H9 (cell line): ENCODE results near the gene RPL37A. TPM values are rescaled to one million over a fixed set of nuclear protein-coding genes. Genes with fewer than 3 reads are reported as not detected.

Source experiments
- DNase-seq: peaks from one replicate; pipeline ENCODE4 v3.0.0-alpha.2; 2017
- H2AFZ ChIP-seq: one replicate; pipeline ENCODE4 v1.6.1; 2013; ENCODE audit warnings: mild to moderate bottlenecking, low read length, control low read depth, moderate library complexity
- H2AK5ac ChIP-seq: 2 replicates; pipeline ENCODE4 v1.6.1; 2013; ENCODE audit warnings: low read length, control low read depth, mixed read lengths; ENCODE audit not compliant: insufficient read length
- H2BK120ac ChIP-seq: one replicate; pipeline ENCODE4 v1.6.1; 2013; ENCODE audit warnings: low read depth, mild to moderate bottlenecking, low read length, control low read depth, inconsistent platforms; ENCODE audit not compliant: poor library complexity, severe bottlenecking
- H2BK12ac ChIP-seq: 2 replicates; pipeline ENCODE4 v1.6.1; 2013; ENCODE audit warnings: low read length, control low read depth, mixed read lengths, low read depth; ENCODE audit not compliant: insufficient read length
- H2BK15ac ChIP-seq: 2 replicates; pipeline ENCODE4 v1.6.1; 2013; ENCODE audit warnings: low read depth, low read length, control low read depth
- H2BK20ac ChIP-seq: one replicate; pipeline ENCODE4 v1.6.1; 2013; ENCODE audit warnings: low read depth, mild to moderate bottlenecking, low read length, control low read depth, inconsistent platforms; ENCODE audit not compliant: poor library complexity, severe bottlenecking
- H2BK5ac ChIP-seq: 2 replicates; pipeline ENCODE4 v1.6.1; 2013; ENCODE audit warnings: low read length, control low read depth, mixed read lengths; ENCODE audit not compliant: insufficient read length
- H3K14ac ChIP-seq: 2 replicates; pipeline ENCODE4 v1.6.1; 2013; ENCODE audit warnings: low read length, control low read depth; ENCODE audit not compliant: insufficient read depth
- H3K18ac ChIP-seq: 2 replicates; pipeline ENCODE4 v1.6.1; 2013; ENCODE audit warnings: low read depth, mild to moderate bottlenecking, mixed read lengths, low read length, control low read depth; ENCODE audit not compliant: insufficient read length
- H3K23ac ChIP-seq: 2 replicates; pipeline ENCODE4 v1.6.1; 2013; ENCODE audit warnings: low read length, control low read depth, mixed read lengths, low read depth; ENCODE audit not compliant: insufficient read length
- H3K23me2 ChIP-seq: 2 replicates; pipeline ENCODE4 v1.6.1; 2013; ENCODE audit warnings: low read depth, mild to moderate bottlenecking, mixed read lengths, low read length, control low read depth; ENCODE audit not compliant: insufficient read length, poor library complexity, severe bottlenecking
- H3K27ac ChIP-seq: 2 replicates; pipeline ENCODE4 v1.5.1; 2013; ENCODE audit warnings: low read length, control low read depth, mixed read lengths, low read depth; ENCODE audit not compliant: insufficient read length
- H3K27me3 ChIP-seq: 2 replicates; pipeline ENCODE4 v1.6.1; 2013; ENCODE audit warnings: low read length, control low read depth, inconsistent platforms; ENCODE audit not compliant: insufficient read depth
- H3K4ac ChIP-seq: 2 replicates; pipeline ENCODE4 v1.6.1; 2013; ENCODE audit warnings: low read depth, mild to moderate bottlenecking, control low read depth, inconsistent platforms, low read length, moderate library complexity
- H3K4me1 ChIP-seq: 2 replicates; pipeline ENCODE4 v1.6.1; 2013; ENCODE audit warnings: low read length, control low read depth, inconsistent platforms; ENCODE audit not compliant: insufficient read depth
- H3K4me2 ChIP-seq: 2 replicates; pipeline ENCODE4 v1.6.1; 2013; ENCODE audit warnings: low read length, control low read depth, mixed read lengths; ENCODE audit not compliant: insufficient read length, insufficient read depth
- H3K56ac ChIP-seq: 2 replicates; pipeline ENCODE4 v1.6.1; 2013; ENCODE audit warnings: low read depth, mild to moderate bottlenecking, mixed read lengths, low read length, control low read depth; ENCODE audit not compliant: insufficient read length
- H3K79me1 ChIP-seq: 2 replicates; pipeline ENCODE4 v1.6.1; 2013; ENCODE audit warnings: low read depth, mild to moderate bottlenecking, moderate library complexity, low read length, control low read depth, inconsistent platforms; ENCODE audit not compliant: insufficient read depth, poor library complexity, severe bottlenecking
- H3K79me2 ChIP-seq: 2 replicates; pipeline ENCODE4 v1.6.1; 2013; ENCODE audit warnings: low read length, control low read depth, inconsistent platforms; ENCODE audit not compliant: insufficient read depth
- H3K9ac ChIP-seq: 2 replicates; pipeline ENCODE4 v1.6.1; 2013; ENCODE audit warnings: low read length, control low read depth, mixed read lengths; ENCODE audit not compliant: insufficient read length; ENCODE audit errors: extremely low read depth
- H3K9me3 ChIP-seq: one replicate; pipeline ENCODE4 v1.6.1; 2013; ENCODE audit warnings: low read depth, low read length, inconsistent platforms; ENCODE audit not compliant: control insufficient read depth
- H3T11ph ChIP-seq: one replicate; pipeline ENCODE4 v1.6.1; 2013; ENCODE audit warnings: mild to moderate bottlenecking, low read length, control low read depth, inconsistent platforms
- H4K20me1 ChIP-seq: one replicate; pipeline ENCODE4 v1.6.1; 2013; ENCODE audit not compliant: control insufficient read depth, insufficient read length, insufficient read depth
- H4K5ac ChIP-seq: 2 replicates; pipeline ENCODE4 v1.6.1; 2013; ENCODE audit warnings: low read depth, mild to moderate bottlenecking, mixed read lengths, low read length, control low read depth; ENCODE audit not compliant: insufficient read length
- H4K8ac ChIP-seq: replicated peaks from 2 replicates; pipeline ENCODE4 v1.6.1; 2013; ENCODE audit warnings: low read length, control low read depth, mixed read lengths, low read depth; ENCODE audit not compliant: insufficient read length
- H4K91ac ChIP-seq: 2 replicates; pipeline ENCODE4 v1.6.1; 2013; ENCODE audit warnings: low read depth, mild to moderate bottlenecking, moderate library complexity, mixed read lengths, low read length, control low read depth; ENCODE audit not compliant: insufficient read length
- H3K27ac Mint-ChIP-seq, 3 experiments: 2 replicates in 2 of 3; 3 replicates in 1 of 3; pipeline ENCODE4 v1.8.0; 2020 to 2021; ENCODE audit warnings: mixed read lengths in 3 of 3, mild to moderate bottlenecking in 1 of 3, moderate library complexity in 1 of 3
- H3K27me3 Mint-ChIP-seq: 2 replicates; pipeline ENCODE4 v1.8.0; 2021; ENCODE audit warnings: low read depth, mild to moderate bottlenecking, moderate library complexity, mixed read lengths
- H3K36me3 Mint-ChIP-seq, 3 experiments: 2 replicates in 2 of 3; 3 replicates in 1 of 3; pipeline ENCODE4 v1.8.0; 2020 to 2021; ENCODE audit warnings: low read depth in 3 of 3, mixed read lengths in 3 of 3; ENCODE audit not compliant: insufficient read depth in 1 of 3
- H3K4me1 Mint-ChIP-seq, 2 experiments: 2 replicates each; pipeline ENCODE4 v1.8.0; 2020; ENCODE audit warnings: mixed read lengths in 2 of 2
- H3K4me3 Mint-ChIP-seq, 2 experiments: 2 replicates in 1 of 2; 3 replicates in 1 of 2; pipeline ENCODE4 v1.8.0; 2020 to 2021; ENCODE audit warnings: mild to moderate bottlenecking in 2 of 2, mixed read lengths in 2 of 2, moderate library complexity in 1 of 2
- H3K9me3 Mint-ChIP-seq, 2 experiments: 2 replicates in 1 of 2; 3 replicates in 1 of 2; pipeline ENCODE4 v1.8.0; 2020; ENCODE audit warnings: mild to moderate bottlenecking in 2 of 2, mixed read lengths in 2 of 2, moderate library complexity in 1 of 2
- CTCF ChIP-seq: fragments of 200-600 bp; sonication (generic); conservative IDR thresholded peaks from 3 replicates; pipeline ENCODE4 v1.8.0; 2021; ENCODE audit warnings: antibody characterized with exemption, mild to moderate bottlenecking
- WGBS: extraction: QIAGEN DNeasy Blood & Tissue Kit; methylation state at CpG from one replicate; pipeline ENCODE4 v1.1.7; 2013; ENCODE audit warnings: missing lambda C conversion rate, low lambda C conversion rate, mixed read lengths; ENCODE audit not compliant: insufficient read length; ENCODE audit errors: extremely low coverage; 5-methylcytosine and 5-hydroxymethylcytosine counted together
- total RNA-seq: library from RNA; stranded (reverse); gene quantifications from 2 replicates; pipeline ENCODE4 v1.2.1, GENCODE V29; 2021

The RPL37A gene
- total RNA-seq, 1 experiment from 2014 or later = 3,769 TPM

- no peak overlapping the region for H3K4ac ChIP-seq
- H2BK5ac ChIP-seq = no peak overlapping the region
- no peak overlapping the region for H4K5ac ChIP-seq
- H2AK5ac ChIP-seq = no peak overlapping the region
- no peak for DNase-seq
- no peak overlapping the region for H3K18ac ChIP-seq
- no peak overlapping the region for H3T11ph ChIP-seq
- Mint-ChIP-seq H3K36me3 (peaks cover 2 to 5% (median 5%) of the 10 kb centered on the region in 3 experiments; a peak in 5 of 7 replicates), H3K4me1 (peaks cover 16 to 19% of the 10 kb centered on the region in 2 experiments), H3K27me3 (no peaks in the 10 kb centered on the region), H3K4me3 (no peak overlapping the region), H3K27ac (no peak overlapping the region; a peak in 1 of 7 replicates), H3K9me3 (peaks cover 0 to 3% of the 10 kb centered on the region in 2 experiments; a peak in 2 of 5 replicates)
- H3K4me1 ChIP-seq = no peaks in the 10 kb centered on the region
- no peaks in the 10 kb centered on the region for H3K79me2 ChIP-seq
- H3K9me3 ChIP-seq = no peaks in the 10 kb centered on the region
- no peak overlapping the region for H2BK120ac ChIP-seq
- no peak overlapping the region for H2BK20ac ChIP-seq
- H4K91ac ChIP-seq = no peak overlapping the region
- H4K20me1 ChIP-seq = peaks cover 3% of the 10 kb centered on the region
- H3K56ac ChIP-seq = no peak overlapping the region
- H3K14ac ChIP-seq = no peak overlapping the region
- H3K79me1 ChIP-seq = no peaks in the 10 kb centered on the region
- no peak overlapping the region for H3K4me2 ChIP-seq
- H3K23ac ChIP-seq = no peak overlapping the region
- no peak overlapping the region for H3K9ac ChIP-seq
- no peaks in the 10 kb centered on the region for H3K23me2 ChIP-seq
- H3K27me3 ChIP-seq = no peaks in the 10 kb centered on the region
- no peak overlapping the region for H2BK15ac ChIP-seq
- H3K27ac ChIP-seq = no peak overlapping the region
- no peak overlapping the region for H2BK12ac ChIP-seq
- WGBS = no CpG with 5 or more reads among the region's 5 CpGs
- TF ChIP-seq CTCF = no peak
- no peak overlapping the region for H2AFZ ChIP-seq
- H4K8ac ChIP-seq = no peak overlapping the region
Observed at GRCh38 chr2:216538538-216538937, 39.9 kb downstream of the RPL37A start.
